H9 (cell line): ENCODE results near the gene CTCFL. TPM values are rescaled to one million over a fixed set of nuclear protein-coding genes. Genes with fewer than 3 reads are reported as not detected.

ENCODE experiments used
- DNase-seq: peaks from one replicate; pipeline ENCODE4 v3.0.0-alpha.2; 2017
- H2AFZ ChIP-seq: one replicate; pipeline ENCODE4 v1.6.1; 2013; ENCODE audit warnings: mild to moderate bottlenecking, low read length, control low read depth, moderate library complexity
- H2AK5ac ChIP-seq: 2 replicates; pipeline ENCODE4 v1.6.1; 2013; ENCODE audit warnings: low read length, control low read depth, mixed read lengths; ENCODE audit not compliant: insufficient read length
- H2BK120ac ChIP-seq: one replicate; pipeline ENCODE4 v1.6.1; 2013; ENCODE audit warnings: low read depth, mild to moderate bottlenecking, low read length, control low read depth, inconsistent platforms; ENCODE audit not compliant: poor library complexity, severe bottlenecking
- H2BK12ac ChIP-seq: 2 replicates; pipeline ENCODE4 v1.6.1; 2013; ENCODE audit warnings: low read length, control low read depth, mixed read lengths, low read depth; ENCODE audit not compliant: insufficient read length
- H2BK15ac ChIP-seq: 2 replicates; pipeline ENCODE4 v1.6.1; 2013; ENCODE audit warnings: low read depth, low read length, control low read depth
- H2BK20ac ChIP-seq: one replicate; pipeline ENCODE4 v1.6.1; 2013; ENCODE audit warnings: low read depth, mild to moderate bottlenecking, low read length, control low read depth, inconsistent platforms; ENCODE audit not compliant: poor library complexity, severe bottlenecking
- H2BK5ac ChIP-seq: 2 replicates; pipeline ENCODE4 v1.6.1; 2013; ENCODE audit warnings: low read length, control low read depth, mixed read lengths; ENCODE audit not compliant: insufficient read length
- H3K14ac ChIP-seq: 2 replicates; pipeline ENCODE4 v1.6.1; 2013; ENCODE audit warnings: low read length, control low read depth; ENCODE audit not compliant: insufficient read depth
- H3K18ac ChIP-seq: 2 replicates; pipeline ENCODE4 v1.6.1; 2013; ENCODE audit warnings: low read depth, mild to moderate bottlenecking, mixed read lengths, low read length, control low read depth; ENCODE audit not compliant: insufficient read length
- H3K23ac ChIP-seq: 2 replicates; pipeline ENCODE4 v1.6.1; 2013; ENCODE audit warnings: low read length, control low read depth, mixed read lengths, low read depth; ENCODE audit not compliant: insufficient read length
- H3K23me2 ChIP-seq: 2 replicates; pipeline ENCODE4 v1.6.1; 2013; ENCODE audit warnings: low read depth, mild to moderate bottlenecking, mixed read lengths, low read length, control low read depth; ENCODE audit not compliant: insufficient read length, poor library complexity, severe bottlenecking
- H3K27ac ChIP-seq: 2 replicates; pipeline ENCODE4 v1.5.1; 2013; ENCODE audit warnings: low read length, control low read depth, mixed read lengths, low read depth; ENCODE audit not compliant: insufficient read length
- H3K27me3 ChIP-seq: 2 replicates; pipeline ENCODE4 v1.6.1; 2013; ENCODE audit warnings: low read length, control low read depth, inconsistent platforms; ENCODE audit not compliant: insufficient read depth
- H3K4ac ChIP-seq: 2 replicates; pipeline ENCODE4 v1.6.1; 2013; ENCODE audit warnings: low read depth, mild to moderate bottlenecking, control low read depth, inconsistent platforms, low read length, moderate library complexity
- H3K4me1 ChIP-seq: 2 replicates; pipeline ENCODE4 v1.6.1; 2013; ENCODE audit warnings: low read length, control low read depth, inconsistent platforms; ENCODE audit not compliant: insufficient read depth
- H3K4me2 ChIP-seq: 2 replicates; pipeline ENCODE4 v1.6.1; 2013; ENCODE audit warnings: low read length, control low read depth, mixed read lengths; ENCODE audit not compliant: insufficient read length, insufficient read depth
- H3K56ac ChIP-seq: 2 replicates; pipeline ENCODE4 v1.6.1; 2013; ENCODE audit warnings: low read depth, mild to moderate bottlenecking, mixed read lengths, low read length, control low read depth; ENCODE audit not compliant: insufficient read length
- H3K79me1 ChIP-seq: 2 replicates; pipeline ENCODE4 v1.6.1; 2013; ENCODE audit warnings: low read depth, mild to moderate bottlenecking, moderate library complexity, low read length, control low read depth, inconsistent platforms; ENCODE audit not compliant: insufficient read depth, poor library complexity, severe bottlenecking
- H3K79me2 ChIP-seq: 2 replicates; pipeline ENCODE4 v1.6.1; 2013; ENCODE audit warnings: low read length, control low read depth, inconsistent platforms; ENCODE audit not compliant: insufficient read depth
- H3K9ac ChIP-seq: 2 replicates; pipeline ENCODE4 v1.6.1; 2013; ENCODE audit warnings: low read length, control low read depth, mixed read lengths; ENCODE audit not compliant: insufficient read length; ENCODE audit errors: extremely low read depth
- H3K9me3 ChIP-seq: one replicate; pipeline ENCODE4 v1.6.1; 2013; ENCODE audit warnings: low read depth, low read length, inconsistent platforms; ENCODE audit not compliant: control insufficient read depth
- H3T11ph ChIP-seq: one replicate; pipeline ENCODE4 v1.6.1; 2013; ENCODE audit warnings: mild to moderate bottlenecking, low read length, control low read depth, inconsistent platforms
- H4K20me1 ChIP-seq: one replicate; pipeline ENCODE4 v1.6.1; 2013; ENCODE audit not compliant: control insufficient read depth, insufficient read length, insufficient read depth
- H4K5ac ChIP-seq: 2 replicates; pipeline ENCODE4 v1.6.1; 2013; ENCODE audit warnings: low read depth, mild to moderate bottlenecking, mixed read lengths, low read length, control low read depth; ENCODE audit not compliant: insufficient read length
- H4K8ac ChIP-seq: replicated peaks from 2 replicates; pipeline ENCODE4 v1.6.1; 2013; ENCODE audit warnings: low read length, control low read depth, mixed read lengths, low read depth; ENCODE audit not compliant: insufficient read length
- H4K91ac ChIP-seq: 2 replicates; pipeline ENCODE4 v1.6.1; 2013; ENCODE audit warnings: low read depth, mild to moderate bottlenecking, moderate library complexity, mixed read lengths, low read length, control low read depth; ENCODE audit not compliant: insufficient read length
- H3K27ac Mint-ChIP-seq, 3 experiments: 2 replicates in 2 of 3; 3 replicates in 1 of 3; pipeline ENCODE4 v1.8.0; 2020 to 2021; ENCODE audit warnings: mixed read lengths in 3 of 3, mild to moderate bottlenecking in 1 of 3, moderate library complexity in 1 of 3
- H3K27me3 Mint-ChIP-seq: 2 replicates; pipeline ENCODE4 v1.8.0; 2021; ENCODE audit warnings: low read depth, mild to moderate bottlenecking, moderate library complexity, mixed read lengths
- H3K36me3 Mint-ChIP-seq, 3 experiments: 2 replicates in 2 of 3; 3 replicates in 1 of 3; pipeline ENCODE4 v1.8.0; 2020 to 2021; ENCODE audit warnings: low read depth in 3 of 3, mixed read lengths in 3 of 3; ENCODE audit not compliant: insufficient read depth in 1 of 3
- H3K4me1 Mint-ChIP-seq, 2 experiments: 2 replicates each; pipeline ENCODE4 v1.8.0; 2020; ENCODE audit warnings: mixed read lengths in 2 of 2
- H3K4me3 Mint-ChIP-seq, 2 experiments: 2 replicates in 1 of 2; 3 replicates in 1 of 2; pipeline ENCODE4 v1.8.0; 2020 to 2021; ENCODE audit warnings: mild to moderate bottlenecking in 2 of 2, mixed read lengths in 2 of 2, moderate library complexity in 1 of 2
- H3K9me3 Mint-ChIP-seq, 2 experiments: 2 replicates in 1 of 2; 3 replicates in 1 of 2; pipeline ENCODE4 v1.8.0; 2020; ENCODE audit warnings: mild to moderate bottlenecking in 2 of 2, mixed read lengths in 2 of 2, moderate library complexity in 1 of 2
- CTCF ChIP-seq: fragments of 200-600 bp; sonication (generic); conservative IDR thresholded peaks from 3 replicates; pipeline ENCODE4 v1.8.0; 2021; ENCODE audit warnings: antibody characterized with exemption, mild to moderate bottlenecking
- WGBS: extraction: QIAGEN DNeasy Blood & Tissue Kit; methylation state at CpG from one replicate; pipeline ENCODE4 v1.1.7; 2013; ENCODE audit warnings: missing lambda C conversion rate, low lambda C conversion rate, mixed read lengths; ENCODE audit not compliant: insufficient read length; ENCODE audit errors: extremely low coverage; 5-methylcytosine and 5-hydroxymethylcytosine counted together
- total RNA-seq: library from RNA; stranded (reverse); gene quantifications from 2 replicates; pipeline ENCODE4 v1.2.1, GENCODE V29; 2021

The CTCFL gene
- total RNA-seq, 1 experiment from 2014 or later = 0.90 TPM

GRCh38 chr20:57470666-57471495, 54.1 kb downstream of the CTCFL start:
- Mint-ChIP-seq H3K4me1 (peaks cover 39 to 52% of the 10 kb centered on the region in 2 experiments), H3K27me3 (peaks cover 2% of the 10 kb centered on the region), H3K9me3 (peaks cover 4% of the 10 kb centered on the region in 2 experiments; a peak in 2 of 5 replicates), H3K27ac (peak overlapping the region in 1 of 3 experiments; percentile 48; a peak in 1 of 7 replicates), H3K4me3 (peak overlapping the region; percentile 5 to 57; a peak in 3 of 5 replicates), H3K36me3 (peaks cover 0 to 4% (median 0%) of the 10 kb centered on the region in 3 experiments; a peak in 2 of 7 replicates)
- Histone ChIP-seq H3K23me2 (no peaks in the 10 kb centered on the region), H3T11ph (no peak overlapping the region), H2AK5ac (no peak overlapping the region), H2BK12ac (no peak overlapping the region), H3K4me2 (no peak overlapping the region), H4K20me1 (no peaks in the 10 kb centered on the region), H3K27me3 (no peaks in the 10 kb centered on the region), H3K18ac (no peak overlapping the region), H4K91ac (no peak overlapping the region), H4K8ac (no peak overlapping the region), H3K27ac (no peak overlapping the region), H3K9ac (no peak overlapping the region), H3K23ac (no peak overlapping the region), H2BK20ac (peak overlapping the region; percentile 76), H3K9me3 (no peaks in the 10 kb centered on the region), H2AFZ (no peak overlapping the region), H4K5ac (no peak overlapping the region), H3K14ac (no peak overlapping the region; the same call in 1 of the 2 replicates), H2BK120ac (no peak overlapping the region), H3K56ac (no peak overlapping the region), H3K79me1 (no peaks in the 10 kb centered on the region), H2BK5ac (no peak overlapping the region), H3K4ac (no peak overlapping the region), H2BK15ac (no peak overlapping the region), H3K4me1 (peaks cover 4% of the 10 kb centered on the region; the same call in 1 of the 2 replicates), H3K79me2 (no peaks in the 10 kb centered on the region)
- TF ChIP-seq CTCF = no peak
- WGBS = no CpG with 5 or more reads among the region's 18 CpGs
- DNase-seq = no peak
